GM18498 (cell line): ENCODE results near the gene FAM170B.
A peak's percentile ranks its signal among the peaks of the same experiment; 100 is the strongest.

Source experiments
- ATAC-seq: cut with Tn5 transposase; IDR thresholded peaks from one replicate; pipeline ENCODE4 v1.9.1; 2021; ENCODE audit warnings: mild to moderate bottlenecking, moderate library complexity; ENCODE audit not compliant: unreplicated experiment

Gene FAM170B

GRCh38 chr10:49133706-49134248 is at the start of gene FAM170B:
FAM170B (minus strand) TSS chr10:49134021; CDS start chr10:49133918, 103 bp downstream.
- no peak for ATAC-seq

- no peak for ATAC-seq
Measured at GRCh38 chr10:49182776-49183175, 49.0 kb upstream of the FAM170B start.

GRCh38 chr10:49180444-49180860 is 46.6 kb upstream of the FAM170B start:
- no peak for ATAC-seq

GRCh38 chr10:49179699-49180443 is 46.0 kb upstream of the FAM170B start:
- no peak for ATAC-seq

GRCh38 chr10:49178489-49179471 is 45.0 kb upstream of the FAM170B start:
- ATAC-seq, result no peak

GRCh38 chr10:49177391-49178355 is 43.9 kb upstream of the FAM170B start:
- peak; percentile 80 for ATAC-seq

- no peak for ATAC-seq
Measured at GRCh38 chr10:49176310-49177268, 42.8 kb upstream of the FAM170B start.

- no peak for ATAC-seq
Measured at GRCh38 chr10:49175587-49176309, 41.9 kb upstream of the FAM170B start.

GRCh38 chr10:49174926-49175500 is 41.2 kb upstream of the FAM170B start:
- no peak for ATAC-seq

GRCh38 chr10:49174261-49174925 is 40.6 kb upstream of the FAM170B start:
- ATAC-seq, result no peak

GRCh38 chr10:49173853-49174252 is 40.0 kb upstream of the FAM170B start:
- ATAC-seq, result no peak

GRCh38 chr10:49173201-49173772 is 39.5 kb upstream of the FAM170B start:
- no peak for ATAC-seq

GRCh38 chr10:49172777-49173132 is 38.9 kb upstream of the FAM170B start:
- no peak for ATAC-seq

- no peak for ATAC-seq
Measured at GRCh38 chr10:49172061-49172776, 38.4 kb upstream of the FAM170B start.

- no peak for ATAC-seq
Measured at GRCh38 chr10:49171326-49172060, 37.7 kb upstream of the FAM170B start.
